Measurements from ENCODE around the gene RNF187. TPM values are rescaled to one million over a fixed set of nuclear protein-coding genes. Genes with fewer than 3 reads are reported as not detected.
"Not testable (repeated sequence)": the region's sequence is repeated elsewhere in the genome, so short reads cannot be mapped to it uniquely, and the experiment has no call there.

Gene RNF187
- polyA plus RNA-seq, 4 donors: 25.5 to 46.1 (median 36.7) TPM

GRCh38 chr1:228505944-228506343, 18.8 kb downstream of the RNF187 start:
- not testable (repeated sequence) for FAIRE-seq; DNase-seq; H3K4me3 ChIP-seq (ENCODE audit: low read depth in 1 of 3, low read length in 3 of 3); H3K36me3 ChIP-seq (ENCODE audit: control insufficient read depth in 3 of 3, insufficient read depth in 2 of 3, low read depth in 1 of 3, low read length in 3 of 3); H3K4me1 ChIP-seq (ENCODE audit: control insufficient read depth in 3 of 3, insufficient read depth in 2 of 3, low read depth in 1 of 3, low read length in 2 of 3); H3K27ac ChIP-seq (ENCODE audit: low read depth in 1 of 3, low read length in 2 of 3); H3K9me3 ChIP-seq (ENCODE audit: control insufficient read depth in 2 of 2, insufficient read depth in 1 of 2, low read depth in 1 of 2, low read length in 1 of 2); H3K27me3 ChIP-seq (ENCODE audit: control insufficient read depth in 3 of 3, insufficient read depth in 3 of 3, low read length in 3 of 3)
- WGBS, 3 donors: 61 to 74% (median 70%) methylated on average over 8 to 10 of the region's 11 CpGs

GRCh38 chr1:228507961-228508652, 20.9 kb downstream of the RNF187 start:
- Histone ChIP-seq H3K9me3 (ENCODE audit: control insufficient read depth in 2 of 2, insufficient read depth in 1 of 2, low read depth in 1 of 2, low read length in 1 of 2) (peaks cover 0 to 7% of the 10 kb centered on the region in 2 donors), H3K36me3 (ENCODE audit: control insufficient read depth in 3 of 3, insufficient read depth in 2 of 3, low read depth in 1 of 3, low read length in 3 of 3) (no peaks in the 10 kb centered on the region), H3K27ac (ENCODE audit: low read depth in 1 of 3, low read length in 2 of 3) (no peak overlapping the region), H3K4me1 (ENCODE audit: control insufficient read depth in 3 of 3, insufficient read depth in 2 of 3, low read depth in 1 of 3, low read length in 2 of 3) (no peaks in the 10 kb centered on the region), H3K4me3 (ENCODE audit: low read depth in 1 of 3, low read length in 3 of 3) (no peak overlapping the region), H3K27me3 (ENCODE audit: control insufficient read depth in 3 of 3, insufficient read depth in 3 of 3, low read length in 3 of 3) (peaks cover 0 to 2% (median 0%) of the 10 kb centered on the region in 3 donors)
- FAIRE-seq (no peak), DNase-seq (no peak)
- 72 to 74% (median 73%) methylated on average over 9 of the region's 9 CpGs for WGBS, 3 donors

GRCh38 chr1:228508840-228509415, 21.7 kb downstream of the RNF187 start:
- Histone ChIP-seq H3K27ac (ENCODE audit: low read depth in 1 of 3, low read length in 2 of 3) (no peak overlapping the region), H3K4me1 (ENCODE audit: control insufficient read depth in 3 of 3, insufficient read depth in 2 of 3, low read depth in 1 of 3, low read length in 2 of 3) (no peaks in the 10 kb centered on the region), H3K4me3 (ENCODE audit: low read depth in 1 of 3, low read length in 3 of 3) (no peak overlapping the region), H3K36me3 (ENCODE audit: control insufficient read depth in 3 of 3, insufficient read depth in 2 of 3, low read depth in 1 of 3, low read length in 3 of 3) (no peaks in the 10 kb centered on the region), H3K27me3 (ENCODE audit: control insufficient read depth in 3 of 3, insufficient read depth in 3 of 3, low read length in 3 of 3) (peaks cover 0 to 2% (median 0%) of the 10 kb centered on the region in 3 donors), H3K9me3 (ENCODE audit: control insufficient read depth in 2 of 2, insufficient read depth in 1 of 2, low read depth in 1 of 2, low read length in 1 of 2) (peaks cover 0 to 7% of the 10 kb centered on the region in 2 donors)
- DNase-seq (no peak), FAIRE-seq (no peak)
- WGBS, 3 donors: 63 to 81% (median 69%) methylated on average over 6 of the region's 6 CpGs

GRCh38 chr1:228510101-228510802, 23.1 kb downstream of the RNF187 start:
- Histone ChIP-seq H3K36me3 (ENCODE audit: control insufficient read depth in 3 of 3, insufficient read depth in 2 of 3, low read depth in 1 of 3, low read length in 3 of 3) (no peaks in the 10 kb centered on the region), H3K4me3 (ENCODE audit: low read depth in 1 of 3, low read length in 3 of 3) (no peak overlapping the region), H3K27me3 (ENCODE audit: control insufficient read depth in 3 of 3, insufficient read depth in 3 of 3, low read length in 3 of 3) (peaks cover 0 to 2% (median 0%) of the 10 kb centered on the region in 3 donors), H3K4me1 (ENCODE audit: control insufficient read depth in 3 of 3, insufficient read depth in 2 of 3, low read depth in 1 of 3, low read length in 2 of 3) (no peaks in the 10 kb centered on the region), H3K27ac (ENCODE audit: low read depth in 1 of 3, low read length in 2 of 3) (no peak overlapping the region), H3K9me3 (ENCODE audit: control insufficient read depth in 2 of 2, insufficient read depth in 1 of 2, low read depth in 1 of 2, low read length in 1 of 2) (peaks cover 0 to 7% of the 10 kb centered on the region in 2 donors)
- FAIRE-seq (no peak), DNase-seq (no peak)
- 38 to 60% (median 56%) methylated on average over 5 of the region's 5 CpGs for WGBS, 3 donors

DNA sequence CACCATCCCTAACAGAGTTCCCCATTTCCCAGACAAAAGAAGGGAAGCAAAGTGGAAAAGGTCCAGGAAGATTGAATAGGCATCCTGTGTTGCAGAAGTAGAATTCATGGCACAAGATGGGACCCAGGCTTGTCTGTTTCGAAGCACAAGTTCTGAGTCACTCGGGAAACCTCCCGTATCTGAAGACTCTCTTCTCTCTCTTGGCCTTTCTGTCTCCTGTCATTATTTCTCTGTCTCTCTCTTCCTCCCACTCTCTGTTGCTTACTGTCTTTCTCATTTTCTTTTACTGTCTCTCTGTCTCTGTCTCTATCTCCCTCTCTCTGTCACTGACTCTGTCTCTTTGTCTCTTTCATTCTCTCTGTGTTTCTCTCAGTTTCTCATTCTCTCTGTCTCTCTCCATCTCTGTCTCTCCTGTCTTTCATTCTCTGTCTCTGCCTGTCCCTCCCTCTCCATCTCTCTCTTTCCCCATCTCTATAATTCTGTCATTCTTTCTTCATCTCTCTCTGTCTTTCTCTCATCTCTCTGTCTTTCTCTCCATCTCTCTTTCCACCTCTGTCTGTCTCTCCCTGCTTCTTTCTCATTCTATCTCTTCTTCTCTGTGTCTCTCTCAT, 23.7 kb downstream of the RNF187 start:
- DNase-seq (no peak), FAIRE-seq (no peak)
- Histone ChIP-seq H3K4me1 (ENCODE audit: control insufficient read depth in 3 of 3, insufficient read depth in 2 of 3, low read depth in 1 of 3, low read length in 2 of 3) (no peaks in the 10 kb centered on the region), H3K9me3 (ENCODE audit: control insufficient read depth in 2 of 2, insufficient read depth in 1 of 2, low read depth in 1 of 2, low read length in 1 of 2) (peaks cover 0 to 7% of the 10 kb centered on the region in 2 donors), H3K36me3 (ENCODE audit: control insufficient read depth in 3 of 3, insufficient read depth in 2 of 3, low read depth in 1 of 3, low read length in 3 of 3) (no peaks in the 10 kb centered on the region), H3K4me3 (ENCODE audit: low read depth in 1 of 3, low read length in 3 of 3) (no peak overlapping the region), H3K27me3 (ENCODE audit: control insufficient read depth in 3 of 3, insufficient read depth in 3 of 3, low read length in 3 of 3) (peaks cover 0 to 2% (median 0%) of the 10 kb centered on the region in 3 donors), H3K27ac (ENCODE audit: low read depth in 1 of 3, low read length in 2 of 3) (no peak overlapping the region)
- WGBS, 3 donors: 73 to 76% (median 76%) methylated on average over 3 of the region's 3 CpGs

- Histone ChIP-seq H3K27me3 (ENCODE audit: control insufficient read depth in 3 of 3, insufficient read depth in 3 of 3, low read length in 3 of 3) (peaks cover 0 to 5% (median 2%) of the 10 kb centered on the region in 3 donors), H3K36me3 (ENCODE audit: control insufficient read depth in 3 of 3, insufficient read depth in 2 of 3, low read depth in 1 of 3, low read length in 3 of 3) (no peaks in the 10 kb centered on the region), H3K9me3 (ENCODE audit: control insufficient read depth in 2 of 2, insufficient read depth in 1 of 2, low read depth in 1 of 2, low read length in 1 of 2) (peaks cover 0 to 7% of the 10 kb centered on the region in 2 donors), H3K27ac (ENCODE audit: low read depth in 1 of 3, low read length in 2 of 3) (no peak overlapping the region), H3K4me1 (ENCODE audit: control insufficient read depth in 3 of 3, insufficient read depth in 2 of 3, low read depth in 1 of 3, low read length in 2 of 3) (no peaks in the 10 kb centered on the region), H3K4me3 (ENCODE audit: low read depth in 1 of 3, low read length in 3 of 3) (no peak overlapping the region)
- FAIRE-seq (no peak), DNase-seq (no peak)
- 65 to 79% (median 67%) methylated on average over 13 of the region's 13 CpGs for WGBS, 3 donors
These were observed 24.6 kb downstream of the RNF187 start for GRCh38 chr1:228511546-228512445.

DNA sequence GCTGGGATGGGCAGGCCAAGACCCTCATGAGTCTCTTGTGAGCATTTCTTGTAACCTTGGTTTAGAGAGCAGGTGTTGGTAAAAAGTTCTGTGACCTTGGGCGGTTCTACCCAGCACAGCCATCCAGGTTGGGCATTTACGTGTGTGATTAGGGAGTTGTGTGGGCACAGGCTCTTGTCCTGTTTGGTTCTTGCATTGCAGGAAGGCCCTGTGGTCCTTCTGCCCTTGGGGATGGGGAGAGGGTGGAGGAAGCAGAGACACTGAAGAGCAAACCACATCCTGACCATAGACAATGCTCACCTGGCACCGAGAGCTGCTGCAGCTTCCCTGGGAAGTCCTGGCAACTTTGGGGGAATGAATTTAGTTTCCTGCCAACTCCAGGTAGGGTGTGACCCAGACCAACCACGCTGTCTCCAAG, 25.6 kb downstream of the RNF187 start:
- Histone ChIP-seq H3K4me1 (ENCODE audit: control insufficient read depth in 3 of 3, insufficient read depth in 2 of 3, low read depth in 1 of 3, low read length in 2 of 3) (no peaks in the 10 kb centered on the region), H3K27me3 (ENCODE audit: control insufficient read depth in 3 of 3, insufficient read depth in 3 of 3, low read length in 3 of 3) (peaks cover 0 to 10% (median 2%) of the 10 kb centered on the region in 3 donors), H3K9me3 (ENCODE audit: control insufficient read depth in 2 of 2, insufficient read depth in 1 of 2, low read depth in 1 of 2, low read length in 1 of 2) (peaks cover 0 to 7% of the 10 kb centered on the region in 2 donors), H3K4me3 (ENCODE audit: low read depth in 1 of 3, low read length in 3 of 3) (no peak overlapping the region), H3K27ac (ENCODE audit: low read depth in 1 of 3, low read length in 2 of 3) (no peak overlapping the region), H3K36me3 (ENCODE audit: control insufficient read depth in 3 of 3, insufficient read depth in 2 of 3, low read depth in 1 of 3, low read length in 3 of 3) (no peaks in the 10 kb centered on the region)
- FAIRE-seq: no peak
- 34 to 52% (median 39%) methylated on average over 4 of the region's 4 CpGs for WGBS, 3 donors
- no peak for DNase-seq
